HG03196 (cell line): ENCODE data around the gene HECTD4.
A peak's percentile ranks its signal among the peaks of the same experiment; 100 is the strongest.
"Not testable (repeated sequence)": the region's sequence is repeated elsewhere in the genome, so short reads cannot be mapped to it uniquely, and the experiment has no call there.

ENCODE experiments used
- ATAC-seq: cut with Tn5 transposase; IDR thresholded peaks from one replicate; pipeline ENCODE4 v1.9.1; 2021; ENCODE audit not compliant: unreplicated experiment

HECTD4 gene

DNA sequence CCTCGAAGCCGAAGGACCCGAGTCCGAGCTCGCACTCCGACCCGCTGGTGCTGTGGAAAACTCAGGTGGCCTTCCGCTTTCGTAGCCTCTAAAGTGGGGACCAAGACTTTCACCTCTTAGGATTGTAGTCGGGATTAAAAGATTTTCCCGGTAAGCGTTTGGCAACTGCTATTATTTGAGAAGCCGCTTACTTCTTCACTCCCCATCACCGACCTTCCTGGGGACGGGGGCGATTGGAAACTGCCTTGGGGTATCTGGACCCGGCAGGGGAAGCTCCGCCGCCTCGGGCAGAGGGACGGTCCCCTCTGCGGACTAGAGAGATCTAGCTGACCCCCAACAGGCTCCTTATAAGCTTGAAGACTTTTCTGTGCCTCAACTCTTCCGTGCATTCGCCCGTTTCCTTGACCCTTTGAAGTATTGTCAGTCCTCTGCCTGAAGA is 256.2 kb downstream of the HECTD4 start:
- no peak for ATAC-seq

DNA sequence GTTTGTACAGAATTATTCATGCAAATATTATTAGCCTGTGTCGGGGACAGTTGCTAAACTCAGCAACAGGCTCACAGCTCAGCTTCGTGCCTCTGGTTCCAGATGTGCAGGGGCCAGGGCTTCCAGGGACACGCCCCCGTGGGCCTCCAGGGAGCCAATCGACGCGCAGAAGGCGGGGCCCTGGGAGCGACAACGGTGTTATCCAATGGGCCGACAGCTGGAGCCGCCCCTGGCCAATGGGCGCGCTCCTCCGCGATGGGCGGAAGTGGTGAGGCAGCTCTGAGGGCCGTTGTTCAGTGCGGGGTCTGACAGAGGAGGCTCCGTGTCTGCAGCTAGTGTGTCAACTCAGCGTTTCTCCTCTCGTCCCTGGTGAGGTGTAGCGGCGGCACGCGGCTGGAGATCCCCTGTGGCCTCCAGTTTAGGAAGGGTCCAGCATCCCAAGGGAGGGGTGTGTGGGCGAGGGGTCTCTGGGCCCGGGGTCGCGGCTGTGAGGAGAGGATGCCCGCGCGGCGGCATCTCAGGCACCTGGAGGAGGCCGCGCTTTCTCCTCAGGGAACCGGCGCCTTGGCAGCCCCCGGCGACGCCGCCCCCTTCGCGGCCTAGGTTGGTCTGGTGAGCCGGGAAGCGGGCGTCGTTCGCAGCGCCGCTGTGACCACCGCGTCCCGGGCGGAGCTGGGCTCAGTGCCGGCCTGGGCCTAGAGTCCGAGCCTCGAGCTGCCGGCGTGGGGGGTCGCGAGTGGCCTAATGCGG is 256.8 kb downstream of the HECTD4 start, which contains the start of gene TRAFD1:
TRAFD1 (plus strand) TSS at position 311 of the 750 bp plus-strand sequence. CDS start 4,963 bp downstream, outside the sequence.
- peak; percentile 95 for ATAC-seq

DNA sequence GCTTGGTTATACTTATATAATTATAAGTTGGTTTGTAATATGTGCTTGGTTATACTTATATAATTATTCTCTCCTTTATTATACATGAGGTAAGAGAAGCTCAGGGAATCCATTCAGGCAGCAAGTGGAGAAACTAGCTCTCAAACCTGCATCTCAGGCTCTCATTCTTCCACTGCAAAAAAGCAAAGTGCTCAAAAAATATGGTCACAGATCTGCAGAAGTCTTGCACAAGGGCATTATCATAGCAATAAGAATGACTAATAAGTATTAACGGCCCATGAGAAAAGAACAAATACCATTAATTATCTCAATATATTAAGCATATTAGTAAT is 257.3 kb downstream of the HECTD4 start:
- no peak for ATAC-seq

DNA sequence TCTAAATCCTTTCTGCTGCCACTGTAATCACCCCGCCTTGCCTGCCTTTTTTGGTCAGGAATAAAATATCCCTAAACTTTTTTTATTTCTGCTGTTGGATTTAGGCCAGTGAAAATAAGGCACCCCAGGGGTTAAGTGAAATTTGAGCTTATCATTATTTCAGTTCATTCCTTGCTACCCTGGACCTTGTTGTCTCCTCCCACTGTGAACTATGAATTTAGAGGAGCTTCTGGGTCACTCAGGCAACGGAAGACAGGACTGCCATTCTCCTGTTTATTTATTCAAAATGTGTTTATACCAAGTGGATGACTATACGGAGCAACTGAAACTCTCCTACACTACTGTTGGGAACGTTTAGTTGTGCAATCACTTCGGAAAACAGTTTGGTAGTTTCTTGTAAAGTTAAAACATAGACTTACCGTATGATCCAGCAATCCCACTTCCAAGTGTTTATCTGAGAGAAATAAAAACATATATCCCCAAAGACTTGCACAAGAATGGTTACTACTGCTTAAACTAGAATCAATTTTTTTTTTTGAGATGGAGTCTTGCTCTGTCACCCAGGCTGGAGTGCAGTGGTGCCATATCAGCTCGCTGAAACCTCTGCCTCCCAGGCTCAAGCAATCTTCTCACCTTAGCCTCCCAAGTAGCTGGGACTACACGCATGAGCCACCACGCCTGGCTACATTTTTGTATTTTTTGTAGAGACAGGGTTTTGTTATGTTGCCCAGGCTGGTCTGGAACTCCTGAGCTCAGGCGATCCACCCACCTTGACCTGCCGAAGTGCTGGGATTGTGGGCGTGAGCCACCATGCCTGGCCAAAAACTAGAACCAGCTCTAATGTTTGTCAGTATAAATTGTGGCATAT is 259.2 kb downstream of the HECTD4 start:
- ATAC-seq, result no peak

DNA sequence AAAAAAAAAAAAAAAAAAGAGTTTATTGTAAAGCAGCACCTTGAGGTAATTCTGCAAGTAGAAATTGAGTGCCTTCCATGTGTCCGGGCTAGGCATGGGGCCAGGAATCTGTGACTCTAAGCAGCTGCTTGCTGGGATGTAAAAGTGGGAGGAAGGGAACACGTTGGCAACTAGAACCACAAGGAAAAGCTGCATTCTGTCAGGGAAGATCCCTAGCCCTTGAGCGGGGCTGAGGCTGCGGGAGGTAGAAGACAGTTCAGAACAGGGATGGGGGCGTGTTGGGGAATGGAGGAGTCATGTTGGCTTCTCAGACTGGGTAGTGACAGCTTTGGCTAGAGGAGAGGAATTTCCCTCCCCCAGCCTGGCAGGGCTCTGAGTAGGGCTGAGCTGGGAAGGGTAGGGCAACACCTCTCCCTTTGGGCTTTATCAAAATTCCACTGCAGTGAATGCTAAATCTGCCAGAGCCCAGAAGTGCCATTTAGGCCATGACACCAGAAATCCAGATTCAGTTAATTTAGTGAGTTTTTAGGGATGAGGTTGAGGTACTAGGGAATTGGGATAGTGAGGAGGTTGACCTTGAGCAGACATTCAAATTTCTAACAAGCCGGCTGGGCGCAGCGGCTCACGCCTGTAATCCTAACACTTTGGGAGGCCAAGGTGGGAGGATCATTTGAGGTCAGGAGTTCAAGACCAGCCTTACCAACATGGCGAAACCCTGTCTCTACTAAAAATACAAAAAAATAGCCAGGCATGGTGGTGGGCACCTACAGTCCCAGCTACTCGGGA is 260.3 kb downstream of the HECTD4 start:
- ATAC-seq, result no peak

DNA sequence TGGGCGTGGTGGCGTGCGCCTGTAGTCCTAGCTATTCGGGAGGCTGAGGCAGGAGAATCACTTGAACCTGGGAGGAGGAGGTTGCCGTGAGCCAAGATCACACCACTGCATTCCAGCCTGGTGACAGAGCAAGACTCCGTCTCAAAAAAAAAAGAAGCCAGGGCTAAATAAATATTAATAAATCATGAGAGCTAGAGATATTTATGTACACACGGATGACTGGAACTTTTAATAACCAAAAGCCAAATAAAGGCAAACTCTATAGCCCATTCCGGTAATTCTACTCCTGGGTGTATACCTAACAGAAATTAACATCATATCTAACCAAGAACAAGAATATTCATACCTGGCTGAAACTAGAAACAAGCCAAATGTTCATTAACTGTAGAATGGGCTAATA is 264.5 kb downstream of the HECTD4 start:
- no peak for ATAC-seq

DNA sequence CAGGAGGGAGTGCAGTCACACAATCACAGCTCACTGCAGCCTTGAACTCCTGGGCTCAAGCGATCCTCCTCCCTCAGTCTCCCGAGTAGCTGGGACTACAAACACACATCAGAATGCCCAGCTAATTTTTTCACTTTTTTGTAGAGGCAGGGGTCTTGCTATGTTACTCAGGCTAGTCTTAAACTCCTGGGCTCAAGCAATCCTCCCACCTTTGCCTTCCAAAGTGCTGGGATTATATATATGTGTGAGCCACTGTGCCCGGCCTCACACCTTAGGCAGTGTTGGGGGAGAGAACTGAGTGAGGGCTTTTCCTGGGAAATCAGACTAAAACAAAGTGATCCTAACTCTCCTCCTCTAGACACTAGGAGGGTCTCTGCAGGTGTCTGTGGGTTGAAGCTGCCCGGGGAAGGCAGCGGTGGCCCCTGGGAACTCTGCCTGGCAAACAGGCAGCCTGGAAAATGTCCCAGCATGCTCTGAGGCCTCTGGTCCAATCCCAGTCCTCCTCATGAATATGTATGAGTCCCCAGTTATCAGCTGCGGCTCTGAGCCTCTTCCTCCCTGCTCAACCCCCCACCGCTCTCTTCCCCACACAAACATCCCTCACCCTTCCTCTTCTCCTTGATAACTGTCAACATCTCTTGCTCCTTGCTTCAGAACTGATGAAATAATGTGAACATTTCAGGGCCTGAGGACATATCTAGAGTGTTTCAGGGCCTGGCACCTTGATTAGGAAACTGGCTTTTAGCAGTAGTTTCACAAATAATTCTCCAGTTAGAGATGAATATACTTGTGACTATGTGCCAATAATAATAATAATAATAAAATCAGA is 265.8 kb downstream of the HECTD4 start:
- no peak for ATAC-seq

DNA sequence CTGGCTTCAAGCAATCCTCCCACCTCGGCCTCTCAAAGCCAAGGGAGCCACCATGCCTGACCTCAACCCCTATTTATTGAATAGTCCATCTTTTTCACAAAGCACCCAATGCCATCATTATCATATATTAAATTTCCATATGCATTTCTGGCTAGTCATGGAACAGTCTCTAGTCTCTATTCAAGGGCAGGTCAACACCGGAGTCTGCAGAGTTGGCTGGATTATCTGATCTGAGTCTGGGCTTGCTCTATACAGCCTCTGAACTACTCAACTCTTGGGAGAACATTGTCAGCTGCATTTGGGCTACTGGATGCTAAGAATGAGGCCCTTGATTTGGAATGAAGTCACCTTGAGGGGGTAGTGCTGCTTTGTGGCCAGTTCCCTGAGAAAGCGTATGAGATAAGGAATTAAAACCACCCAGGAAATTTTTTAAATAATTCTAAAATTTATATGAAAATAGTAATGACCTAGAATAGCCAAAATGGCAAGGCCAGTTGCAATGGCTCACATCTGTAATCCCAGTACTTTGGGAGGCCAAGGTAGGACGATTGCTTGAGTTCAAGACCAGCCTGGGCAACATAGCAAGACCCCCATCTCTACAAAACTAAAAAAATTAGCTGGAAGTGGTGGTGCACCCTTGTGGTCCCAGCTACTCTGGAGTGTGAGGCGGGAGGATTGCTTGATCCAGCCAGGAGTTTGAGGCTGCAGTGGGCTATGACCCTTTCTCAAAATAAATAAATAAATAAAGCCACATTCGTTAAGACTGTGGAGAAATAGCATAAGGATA is 266.8 kb downstream of the HECTD4 start:
- ATAC-seq, result no peak

DNA sequence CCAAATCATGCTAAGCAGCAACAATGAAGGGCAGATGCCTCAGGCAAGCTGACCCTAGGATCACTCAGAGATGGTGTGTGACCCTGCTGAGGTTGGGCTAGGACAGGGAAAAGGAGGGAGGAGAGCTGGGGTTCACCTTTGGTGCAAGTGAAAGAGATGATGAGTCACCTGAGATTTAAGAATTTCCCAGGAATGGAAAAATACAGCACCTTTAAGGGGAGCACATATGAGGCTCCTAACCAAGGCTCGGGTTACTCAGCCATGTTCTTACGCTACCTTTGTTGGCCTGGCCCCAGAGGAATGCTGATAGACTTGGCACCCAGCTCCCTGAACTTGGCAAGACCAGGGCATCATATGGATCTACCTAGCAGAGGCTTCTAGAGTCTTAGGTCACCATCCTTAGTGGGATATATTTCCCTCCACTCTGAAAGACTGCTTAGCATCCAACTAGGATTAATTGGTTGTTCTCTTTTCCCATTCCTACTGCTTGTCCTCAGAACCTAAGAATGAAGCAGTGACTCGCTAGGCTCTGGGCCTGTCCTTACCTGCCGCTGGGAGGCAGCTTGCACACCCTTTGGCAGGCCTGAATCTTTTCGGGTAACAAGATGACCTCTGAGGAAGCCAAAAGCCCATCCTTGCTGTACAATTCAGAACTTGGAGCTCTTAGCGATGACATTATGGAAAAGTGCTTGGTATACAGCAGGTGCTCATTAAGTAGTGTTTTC is 269.7 kb downstream of the HECTD4 start:
- ATAC-seq, result no peak

DNA sequence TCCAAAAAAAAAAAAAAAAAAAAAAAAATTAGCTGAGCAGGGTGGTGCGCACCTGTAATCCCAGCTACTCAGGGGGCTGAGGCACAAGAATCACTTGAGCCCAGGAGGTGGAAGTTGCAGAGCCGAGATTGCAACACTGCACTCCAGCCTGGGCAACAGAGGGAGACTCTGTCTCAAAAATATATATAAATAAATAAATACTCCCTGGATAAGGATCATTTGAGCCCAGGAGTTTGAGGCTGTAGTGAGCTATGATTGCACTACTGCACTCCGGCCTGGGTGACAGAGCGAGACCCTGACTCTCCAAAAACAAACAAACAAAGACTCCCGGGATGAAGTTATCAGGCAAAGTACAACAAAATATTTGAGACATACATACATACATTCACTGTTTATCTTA is 270.3 kb downstream of the HECTD4 start:
- ATAC-seq, result no peak

DNA sequence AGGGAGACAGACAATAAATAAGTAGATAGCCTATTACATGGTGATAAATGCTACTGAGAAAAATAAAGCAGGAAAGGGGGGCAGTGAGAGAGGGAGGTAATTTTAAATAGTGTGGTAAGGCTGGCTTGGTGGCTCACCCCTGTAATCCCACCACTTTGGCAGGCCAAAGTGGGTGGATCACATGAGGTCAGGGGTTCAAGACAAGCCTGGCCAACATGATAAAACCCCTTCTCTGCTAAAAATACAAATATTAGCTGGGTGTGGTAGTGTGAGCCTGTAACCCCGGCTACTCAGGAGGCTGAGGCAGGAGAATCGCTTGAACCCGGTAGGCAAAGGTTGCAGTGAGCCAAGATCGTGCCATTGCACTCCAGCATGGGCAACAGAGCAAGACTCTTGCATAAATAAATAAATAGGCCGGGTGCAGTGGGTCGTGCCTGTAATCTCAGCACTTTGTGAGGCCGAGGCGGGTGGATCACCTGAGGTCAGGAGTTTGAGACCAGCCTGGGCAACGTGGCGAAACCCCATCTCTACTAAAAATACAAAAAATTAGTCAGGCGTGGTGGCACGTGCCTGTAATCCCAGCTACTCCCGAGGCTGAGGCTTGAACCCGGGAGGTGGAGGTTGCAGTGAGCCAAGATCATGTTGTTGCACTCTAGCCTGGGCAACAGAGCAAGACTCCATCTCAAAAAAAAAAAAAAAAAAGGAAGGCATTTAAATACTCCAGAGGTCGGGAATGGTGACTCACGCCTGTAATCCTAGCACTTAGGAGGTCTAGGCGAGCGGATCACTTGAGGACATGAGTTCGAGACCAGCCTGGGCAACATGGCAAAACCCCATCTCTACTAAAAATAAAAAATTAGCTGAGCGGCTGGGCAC is 271.2 kb downstream of the HECTD4 start:
- not testable (repeated sequence) for ATAC-seq
